ENCODE measurements around the gene BEAN1. TPM values are rescaled to one million over a fixed set of nuclear protein-coding genes. Genes with fewer than 3 reads are reported as not detected.

BEAN1 gene
- under 1 TPM in 1 of 6 donors, not detected in 5; 0.41 TPM for total RNA-seq
- under 1 TPM; 0.08 to 0.14 TPM for polyA plus RNA-seq

DNA sequence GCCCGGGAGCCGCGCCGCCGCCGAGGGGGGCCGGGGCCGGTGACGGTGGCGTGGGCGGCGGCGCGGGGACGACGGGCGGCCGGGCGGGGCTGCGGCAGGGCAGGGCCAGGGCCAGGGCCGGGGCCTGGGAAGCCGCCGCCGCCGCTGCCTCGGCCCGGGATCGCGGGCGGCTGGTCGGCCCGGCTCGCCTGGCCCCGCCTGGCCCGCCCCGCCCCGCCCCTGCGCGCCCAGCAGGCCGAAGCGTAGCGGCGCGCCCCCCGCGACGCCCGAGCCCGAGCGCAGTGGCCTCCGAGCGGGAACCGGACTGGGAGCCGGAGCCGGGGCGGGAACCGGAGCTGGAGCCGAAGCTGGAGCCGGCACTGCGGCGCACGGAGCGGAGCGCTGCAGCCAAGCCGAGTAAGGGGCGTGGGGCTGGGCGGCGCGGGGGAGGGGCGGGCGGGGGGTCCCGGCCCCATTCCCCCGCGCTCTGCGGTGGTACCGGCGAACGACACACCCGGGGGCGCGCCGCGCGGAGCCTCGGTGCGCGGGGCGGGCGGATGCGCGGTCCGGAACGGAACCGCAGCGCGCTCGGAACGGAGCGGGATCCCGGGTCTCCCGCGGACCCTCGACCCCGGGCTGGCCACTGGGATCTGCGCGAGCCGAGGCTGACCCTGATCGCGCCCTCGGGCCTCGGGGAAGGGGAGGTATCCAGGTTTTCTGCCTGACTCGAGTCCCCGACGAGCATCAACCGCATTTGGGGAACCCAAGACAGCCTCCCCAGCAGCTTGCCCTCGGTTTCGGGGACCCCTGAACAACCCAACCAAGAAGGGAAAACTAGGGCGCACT is at the start of gene BEAN1:
Gene BEAN1 (plus strand): TSS at position 260 of the 825 bp plus-strand sequence. CDS start 10,382 bp downstream, outside the sequence.
- Histone ChIP-seq H3K4me1 (no peaks in the 10 kb centered on the region), H3K36me3 (no peaks in the 10 kb centered on the region), H3K4me3 (peak within 1 kb of the TSS in 3 of 4 donors; percentile 5 to 51 (median 33)), H3K9me3 (no peaks in the 10 kb centered on the region), H3K27ac (no peak within 1 kb of the TSS), H3K27me3 (peaks cover 0 to 18% (median 5%) of the 10 kb centered on the region in 4 donors)
- TF ChIP-seq, protein P1, sequence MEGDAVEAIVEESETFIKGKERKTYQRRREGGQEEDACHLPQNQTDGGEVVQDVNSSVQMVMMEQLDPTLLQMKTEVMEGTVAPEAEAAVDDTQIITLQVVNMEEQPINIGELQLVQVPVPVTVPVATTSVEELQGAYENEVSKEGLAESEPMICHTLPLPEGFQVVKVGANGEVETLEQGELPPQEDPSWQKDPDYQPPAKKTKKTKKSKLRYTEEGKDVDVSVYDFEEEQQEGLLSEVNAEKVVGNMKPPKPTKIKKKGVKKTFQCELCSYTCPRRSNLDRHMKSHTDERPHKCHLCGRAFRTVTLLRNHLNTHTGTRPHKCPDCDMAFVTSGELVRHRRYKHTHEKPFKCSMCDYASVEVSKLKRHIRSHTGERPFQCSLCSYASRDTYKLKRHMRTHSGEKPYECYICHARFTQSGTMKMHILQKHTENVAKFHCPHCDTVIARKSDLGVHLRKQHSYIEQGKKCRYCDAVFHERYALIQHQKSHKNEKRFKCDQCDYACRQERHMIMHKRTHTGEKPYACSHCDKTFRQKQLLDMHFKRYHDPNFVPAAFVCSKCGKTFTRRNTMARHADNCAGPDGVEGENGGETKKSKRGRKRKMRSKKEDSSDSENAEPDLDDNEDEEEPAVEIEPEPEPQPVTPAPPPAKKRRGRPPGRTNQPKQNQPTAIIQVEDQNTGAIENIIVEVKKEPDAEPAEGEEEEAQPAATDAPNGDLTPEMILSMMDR (IDR thresholded peaks at IDR 0.05), result no peak
- 1% methylated on average over 49 to 118 of the region's 118 CpGs for WGBS, 2 donors
- peak; percentile 49 to 78 (median 62) for ATAC-seq
- intact Hi-C loops (cut with DNase I), result no loop called here
- DNase-seq, result peak in 3 of 6 donors; percentile 38 to 70 (median 69)
- no peak for FAIRE-seq

DNA sequence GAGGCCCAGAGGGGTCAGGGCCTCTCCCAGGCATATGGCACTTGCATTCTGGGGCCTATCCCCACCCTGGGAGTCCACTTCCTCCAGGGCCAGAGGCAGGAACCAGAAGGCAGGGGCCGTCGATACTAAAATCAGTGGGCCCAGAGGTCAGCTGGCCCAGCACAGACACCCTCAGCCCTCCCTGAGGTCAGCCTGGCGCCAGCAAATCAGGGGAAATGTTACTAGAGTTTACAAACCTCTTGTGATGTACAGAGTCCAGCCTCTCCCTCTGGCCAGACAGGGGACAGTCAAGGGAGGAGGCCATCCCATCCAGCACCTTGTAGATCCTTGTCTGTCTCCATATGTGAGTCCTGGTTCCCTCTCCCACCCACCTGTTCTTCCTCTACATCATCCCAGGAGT is 49.8 kb upstream of the BEAN1 start:
- whole genome bisulfite sequencing, 2 donors, result 73 to 77% methylated on average over 3 of the region's 3 CpGs
- TF ChIP-seq, protein P1 (IDR thresholded peaks at IDR 0.05), result no peak
- no peak for DNase-seq
- intact Hi-C loops (cut with DNase I), result no loop called here
- Histone ChIP-seq H3K9me3 (no peaks in the 10 kb centered on the region), H3K4me3 (no peak overlapping the region), H3K27ac (no peak overlapping the region), H3K36me3 (no peaks in the 10 kb centered on the region), H3K4me1 (no peaks in the 10 kb centered on the region), H3K27me3 (no peaks in the 10 kb centered on the region)
- ATAC-seq, result no peak
- FAIRE-seq, result no peak

- no peak overlapping the region for H3K4me3 ChIP-seq
- ATAC-seq (no peak), FAIRE-seq (no peak), DNase-seq (no peak)
- H3K9me3 ChIP-seq, result no peaks in the 10 kb centered on the region
- no peaks in the 10 kb centered on the region for H3K27me3 ChIP-seq
- H3K27ac ChIP-seq, result no peak overlapping the region
- H3K36me3 ChIP-seq, result no peaks in the 10 kb centered on the region
- 70 to 73% methylated on average over 18 of the region's 18 CpGs for WGBS, 2 donors
- intact Hi-C loops (cut with DNase I), result no loop called here
- no peaks in the 10 kb centered on the region for H3K4me1 ChIP-seq
- TF ChIP-seq, protein P1 (IDR thresholded peaks at IDR 0.05), result no peak
Observed at GRCh38 chr16:66378741-66379570, 48.1 kb upstream of the BEAN1 start.

DNA sequence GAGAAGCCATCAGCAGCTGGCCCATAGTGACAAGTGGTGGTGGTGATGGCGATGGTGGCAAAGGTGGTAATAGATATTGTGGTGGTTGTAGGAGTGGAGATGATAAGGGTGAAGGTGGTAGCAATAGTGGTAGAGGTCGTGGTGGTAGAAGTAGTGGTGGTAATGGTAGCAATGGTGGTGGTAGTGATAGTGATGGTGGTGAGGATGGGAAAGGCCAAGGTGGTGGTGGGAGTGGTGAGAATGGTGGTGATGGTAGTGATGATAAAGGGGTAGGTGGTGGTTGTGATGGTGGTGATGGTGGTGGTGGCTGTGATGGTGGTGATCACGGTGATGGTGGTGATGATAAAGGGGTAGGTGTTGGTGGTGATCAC is 47.5 kb upstream of the BEAN1 start:
- Histone ChIP-seq H3K4me3 (no peak overlapping the region), H3K27ac (no peak overlapping the region), H3K27me3 (no peaks in the 10 kb centered on the region), H3K9me3 (no peaks in the 10 kb centered on the region), H3K36me3 (no peaks in the 10 kb centered on the region), H3K4me1 (no peaks in the 10 kb centered on the region)
- no peak for FAIRE-seq
- no peak for ATAC-seq
- TF ChIP-seq, protein P1 (IDR thresholded peaks at IDR 0.05), result no peak
- no peak for DNase-seq
- intact Hi-C loops (cut with DNase I), result no loop called here
- 88 to 89% methylated on average over 3 of the region's 3 CpGs for WGBS, 2 donors

Data from pancreas (tissue), 10 donors.